ENCODE results near the gene DIAPH3. TPM values are rescaled to one million over a fixed set of nuclear protein-coding genes. Genes with fewer than 3 reads are reported as not detected.

Gene DIAPH3
- total and polyA plus RNA-seq, 7 experiments from 2014 or later = 0.37 to 17.5 TPM; not detected in 5

DNA sequence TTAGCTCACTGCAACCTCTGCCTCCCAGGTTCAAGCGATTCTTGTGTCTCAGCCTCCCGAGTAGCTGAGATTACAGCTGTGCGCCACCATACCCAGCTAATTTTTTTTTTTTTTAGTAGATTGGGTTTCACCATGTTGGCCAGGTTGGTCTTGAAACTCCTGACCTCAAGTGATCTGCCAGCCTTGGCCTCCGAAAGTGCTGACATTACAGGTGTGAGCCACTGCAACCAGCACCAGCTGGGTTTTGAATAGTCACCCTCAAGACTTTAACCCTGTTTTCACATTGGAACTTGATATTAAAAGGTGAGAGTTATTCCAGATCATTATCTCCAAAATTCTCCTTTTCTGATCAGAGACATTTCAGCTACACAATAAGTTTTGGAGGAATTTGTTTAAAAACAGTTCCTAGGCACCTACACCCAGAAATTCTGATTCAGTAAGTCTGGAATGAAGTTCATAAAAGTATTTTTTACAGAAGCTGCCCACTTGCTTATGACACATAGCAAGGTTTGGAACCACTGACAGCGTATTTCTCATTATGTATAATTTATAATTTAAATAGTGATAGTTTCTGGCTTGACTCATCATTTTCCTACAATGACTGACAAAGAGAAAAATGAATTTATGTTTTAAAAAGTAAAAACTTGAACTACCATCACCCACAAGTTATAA is 417.3 kb downstream of the DIAPH3 start:
- Histone ChIP-seq H3K27ac (ENCODE audit: low read depth, low read length) (no peak overlapping the region), H3K4me3 (ENCODE audit: low read length) (no peak overlapping the region), H3K27me3 (ENCODE audit: control insufficient read depth in 2 of 2, insufficient read depth in 2 of 2, low read length in 2 of 2) (no peaks in the 10 kb centered on the region), H3K4me1 (ENCODE audit: control insufficient read depth in 2 of 2, insufficient read depth in 2 of 2, low read length in 2 of 2) (no peaks in the 10 kb centered on the region), H3K36me3 (ENCODE audit: control insufficient read depth in 2 of 3, insufficient read depth in 3 of 3, low read length in 3 of 3) (no peaks in the 10 kb centered on the region), H3K9me3 (ENCODE audit: control insufficient read depth in 2 of 3, low read length in 3 of 3) (no peaks in the 10 kb centered on the region)
- CTCF ChIA-PET = no interaction called here
- POLR2A ChIA-PET = no interaction called here
- Mint-ChIP-seq H3K4me1 (peaks cover 0 to 5% (median 2%) of the 10 kb centered on the region in 7 donors), H3K4me3 (no peak overlapping the region), H3K9me3 (no peaks in the 10 kb centered on the region), H3K27ac (no peak overlapping the region), H3K27me3 (peaks cover 0 to 4% (median 0%) of the 10 kb centered on the region in 5 donors), H3K36me3 (peaks cover 0 to 2% (median 0%) of the 10 kb centered on the region in 5 donors)
- DNase-seq (no peak), ATAC-seq (no peak)
- intact Hi-C loops (cut with micrococcal nuclease) = no loop called here

DNA sequence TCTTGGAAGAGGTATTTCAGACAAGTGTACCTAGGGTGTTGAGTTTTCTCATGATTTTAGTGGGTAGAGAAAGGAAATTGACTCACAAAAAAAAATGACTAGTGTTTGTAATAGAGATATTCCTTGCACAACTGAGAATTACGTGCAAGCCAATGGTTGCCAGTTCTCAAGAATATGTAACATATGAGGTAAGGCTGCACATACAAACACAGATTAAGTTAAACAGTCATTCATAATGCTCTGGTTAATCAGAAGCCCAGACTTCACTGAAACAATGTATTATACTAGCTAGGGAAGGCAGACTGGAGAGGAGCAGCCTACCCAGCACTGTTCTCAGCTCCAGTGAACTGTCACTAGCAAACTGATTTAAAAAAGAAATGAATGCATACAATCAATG is 418.3 kb downstream of the DIAPH3 start:
- no peak for ATAC-seq
- Mint-ChIP-seq H3K27me3 (peaks cover 0 to 4% (median 0%) of the 10 kb centered on the region in 5 donors), H3K9me3 (no peaks in the 10 kb centered on the region), H3K4me1 (peaks cover 0 to 5% (median 2%) of the 10 kb centered on the region in 7 donors), H3K4me3 (no peak overlapping the region), H3K36me3 (peaks cover 0 to 2% (median 0%) of the 10 kb centered on the region in 5 donors), H3K27ac (no peak overlapping the region)
- ChIA-PET POLR2A (no interaction called here), CTCF (no interaction called here)
- H3K4me1 ChIP-seq (ENCODE audit: control insufficient read depth in 2 of 2, insufficient read depth in 2 of 2, low read length in 2 of 2) = no peaks in the 10 kb centered on the region
- no peaks in the 10 kb centered on the region for H3K27me3 ChIP-seq (ENCODE audit: control insufficient read depth in 2 of 2, insufficient read depth in 2 of 2, low read length in 2 of 2)
- no peak for DNase-seq
- no peak overlapping the region for H3K27ac ChIP-seq (ENCODE audit: low read depth, low read length)
- H3K4me3 ChIP-seq (ENCODE audit: low read length) = no peak overlapping the region
- no peaks in the 10 kb centered on the region for H3K36me3 ChIP-seq (ENCODE audit: control insufficient read depth in 2 of 3, insufficient read depth in 3 of 3, low read length in 3 of 3)
- no peaks in the 10 kb centered on the region for H3K9me3 ChIP-seq (ENCODE audit: control insufficient read depth in 2 of 3, low read length in 3 of 3)
- intact Hi-C loops (cut with micrococcal nuclease) = no loop called here

DNA sequence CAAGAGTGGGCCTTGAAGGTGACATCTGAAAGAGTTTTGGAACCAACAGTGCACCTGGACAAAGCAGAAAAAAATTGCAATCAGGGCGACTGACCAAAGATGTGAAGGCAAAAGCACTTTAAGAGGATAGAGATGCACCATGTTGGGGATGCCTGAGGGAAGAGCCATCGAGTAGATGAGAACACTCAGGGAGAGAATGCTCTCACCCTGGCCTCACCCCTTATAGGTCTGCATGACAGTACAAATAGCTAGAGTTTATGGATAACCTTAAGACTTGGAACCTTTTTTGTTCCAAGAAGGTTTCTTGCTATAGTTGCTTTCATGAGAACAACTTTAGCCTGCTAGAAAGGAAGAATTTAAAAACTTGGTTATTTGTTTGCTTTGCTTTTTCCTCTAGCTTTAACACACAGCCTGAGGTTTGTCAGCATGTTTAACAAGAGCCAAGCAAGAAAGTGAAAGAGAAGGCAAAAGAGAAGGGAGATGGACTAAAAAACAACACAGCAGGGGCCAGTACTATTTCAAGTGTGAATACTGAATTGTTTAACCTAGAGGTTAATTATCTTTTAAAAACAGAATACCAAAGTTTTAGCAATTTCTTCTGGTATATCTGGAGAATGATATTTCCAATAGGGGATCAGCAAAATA is 418.9 kb downstream of the DIAPH3 start:
- Histone ChIP-seq H3K36me3 (ENCODE audit: control insufficient read depth in 2 of 3, insufficient read depth in 3 of 3, low read length in 3 of 3) (no peaks in the 10 kb centered on the region), H3K9me3 (ENCODE audit: control insufficient read depth in 2 of 3, low read length in 3 of 3) (no peaks in the 10 kb centered on the region), H3K27me3 (ENCODE audit: control insufficient read depth in 2 of 2, insufficient read depth in 2 of 2, low read length in 2 of 2) (no peaks in the 10 kb centered on the region), H3K4me3 (ENCODE audit: low read length) (no peak overlapping the region), H3K4me1 (ENCODE audit: control insufficient read depth in 2 of 2, insufficient read depth in 2 of 2, low read length in 2 of 2) (no peaks in the 10 kb centered on the region), H3K27ac (ENCODE audit: low read depth, low read length) (no peak overlapping the region)
- Mint-ChIP-seq H3K27me3 (peaks cover 0 to 3% (median 0%) of the 10 kb centered on the region in 5 donors), H3K36me3 (peaks cover 0 to 2% (median 0%) of the 10 kb centered on the region in 5 donors), H3K27ac (no peak overlapping the region), H3K4me1 (peaks cover 0 to 5% (median 2%) of the 10 kb centered on the region in 7 donors), H3K4me3 (no peak overlapping the region), H3K9me3 (no peaks in the 10 kb centered on the region)
- ChIA-PET CTCF (no interaction called here), POLR2A (no interaction called here)
- intact Hi-C loops (cut with micrococcal nuclease) = no loop called here
- ATAC-seq (no peak), DNase-seq (no peak)

DNA sequence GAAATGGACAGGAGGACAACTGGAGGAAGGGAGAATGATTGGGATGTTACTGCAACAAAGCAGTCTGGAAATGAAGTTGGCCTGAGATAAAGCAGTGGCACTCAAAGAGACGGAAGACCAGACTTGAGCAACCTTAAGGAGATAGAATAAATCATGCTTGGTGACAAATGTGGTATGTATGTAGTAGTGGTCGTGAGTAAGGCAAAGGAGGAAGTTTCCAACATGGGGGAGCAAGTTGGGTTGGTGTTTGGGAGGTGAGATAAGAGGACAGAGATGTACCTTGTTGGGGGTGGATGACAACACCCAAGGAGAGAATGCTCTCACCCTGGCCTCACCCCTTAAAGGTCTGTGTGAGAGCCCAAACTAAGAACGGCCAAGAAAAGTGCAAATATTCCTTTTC is 420.5 kb downstream of the DIAPH3 start:
- CTCF ChIA-PET = no interaction called here
- ATAC-seq = no peak
- DNase-seq = no peak
- Histone ChIP-seq H3K4me3 (ENCODE audit: low read length) (no peak overlapping the region), H3K27me3 (ENCODE audit: control insufficient read depth in 2 of 2, insufficient read depth in 2 of 2, low read length in 2 of 2) (no peaks in the 10 kb centered on the region), H3K27ac (ENCODE audit: low read depth, low read length) (no peak overlapping the region), H3K4me1 (ENCODE audit: control insufficient read depth in 2 of 2, insufficient read depth in 2 of 2, low read length in 2 of 2) (no peaks in the 10 kb centered on the region), H3K9me3 (ENCODE audit: control insufficient read depth in 2 of 3, low read length in 3 of 3) (no peaks in the 10 kb centered on the region), H3K36me3 (ENCODE audit: control insufficient read depth in 2 of 3, insufficient read depth in 3 of 3, low read length in 3 of 3) (no peaks in the 10 kb centered on the region)
- intact Hi-C loops (cut with micrococcal nuclease) = no loop called here
- H3K36me3 Mint-ChIP-seq = peaks cover 0 to 2% (median 0%) of the 10 kb centered on the region in 5 donors
- no peaks in the 10 kb centered on the region for H3K27me3 Mint-ChIP-seq
- H3K4me1 Mint-ChIP-seq = peaks cover 0 to 5% (median 2%) of the 10 kb centered on the region in 7 donors
- no peaks in the 10 kb centered on the region for H3K9me3 Mint-ChIP-seq
- H3K27ac Mint-ChIP-seq = no peak overlapping the region
- POLR2A ChIA-PET = no interaction called here
- H3K4me3 Mint-ChIP-seq = no peak overlapping the region

- Histone ChIP-seq H3K36me3 (ENCODE audit: control insufficient read depth in 2 of 3, insufficient read depth in 3 of 3, low read length in 3 of 3) (no peaks in the 10 kb centered on the region), H3K27me3 (ENCODE audit: control insufficient read depth in 2 of 2, insufficient read depth in 2 of 2, low read length in 2 of 2) (no peaks in the 10 kb centered on the region), H3K4me1 (ENCODE audit: control insufficient read depth in 2 of 2, insufficient read depth in 2 of 2, low read length in 2 of 2) (no peaks in the 10 kb centered on the region), H3K27ac (ENCODE audit: low read depth, low read length) (no peak overlapping the region), H3K9me3 (ENCODE audit: control insufficient read depth in 2 of 3, low read length in 3 of 3) (no peaks in the 10 kb centered on the region), H3K4me3 (ENCODE audit: low read length) (no peak overlapping the region)
- peaks cover 0 to 5% (median 2%) of the 10 kb centered on the region in 7 donors for H3K4me1 Mint-ChIP-seq
- DNase-seq = no peak
- CTCF ChIA-PET = no interaction called here
- H3K36me3 Mint-ChIP-seq = peaks cover 0 to 2% (median 0%) of the 10 kb centered on the region in 5 donors
- H3K27me3 Mint-ChIP-seq = no peaks in the 10 kb centered on the region
- no peak for ATAC-seq
- H3K9me3 Mint-ChIP-seq = no peaks in the 10 kb centered on the region
- H3K4me3 Mint-ChIP-seq = no peak overlapping the region
- H3K27ac Mint-ChIP-seq = no peak overlapping the region
- intact Hi-C loops (cut with micrococcal nuclease) = no loop called here
- POLR2A ChIA-PET = interaction anchor here (0.7 kb wide), 1 partner anchor 10 kb away, joined by 3 read pairs; no protein-coding TSS in a partner anchor
These were observed 421.3 kb downstream of the DIAPH3 start for GRCh38 chr13:59742467-59742866.

DNA sequence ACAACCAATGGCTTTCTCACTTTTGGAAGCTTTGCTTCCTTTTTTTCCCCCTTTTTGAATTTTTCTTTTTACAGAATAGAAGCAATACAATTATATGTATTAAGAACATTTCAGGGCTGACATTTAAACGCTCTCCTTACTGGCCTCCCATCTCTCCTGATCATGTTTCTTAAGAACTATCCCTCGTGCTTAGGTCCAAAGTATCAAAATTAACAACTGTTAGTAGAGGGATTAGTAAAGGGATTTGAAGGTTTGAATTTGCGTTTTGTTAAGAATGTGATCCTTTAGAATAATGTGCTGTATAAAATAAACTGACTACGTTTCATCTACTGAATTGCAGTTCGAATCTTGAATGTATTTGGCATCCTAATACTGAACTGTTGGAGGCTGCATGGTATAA is 424.8 kb downstream of the DIAPH3 start:
- Histone ChIP-seq H3K4me3 (ENCODE audit: low read length) (no peak overlapping the region), H3K27me3 (ENCODE audit: control insufficient read depth in 2 of 2, insufficient read depth in 2 of 2, low read length in 2 of 2) (no peaks in the 10 kb centered on the region), H3K9me3 (ENCODE audit: control insufficient read depth in 2 of 3, low read length in 3 of 3) (no peaks in the 10 kb centered on the region), H3K36me3 (ENCODE audit: control insufficient read depth in 2 of 3, insufficient read depth in 3 of 3, low read length in 3 of 3) (no peaks in the 10 kb centered on the region), H3K4me1 (ENCODE audit: control insufficient read depth in 2 of 2, insufficient read depth in 2 of 2, low read length in 2 of 2) (no peaks in the 10 kb centered on the region), H3K27ac (ENCODE audit: low read depth, low read length) (no peak overlapping the region)
- no peaks in the 10 kb centered on the region for H3K9me3 Mint-ChIP-seq
- H3K36me3 Mint-ChIP-seq = peaks cover 0 to 2% (median 0%) of the 10 kb centered on the region in 5 donors
- H3K27ac Mint-ChIP-seq = no peak overlapping the region
- ChIA-PET POLR2A (no interaction called here), CTCF (no interaction called here)
- intact Hi-C loops (cut with micrococcal nuclease) = no loop called here
- DNase-seq (no peak), ATAC-seq (no peak)
- peaks cover 0 to 5% (median 0%) of the 10 kb centered on the region in 5 donors for H3K27me3 Mint-ChIP-seq
- no peaks in the 10 kb centered on the region for H3K4me1 Mint-ChIP-seq
- no peak overlapping the region for H3K4me3 Mint-ChIP-seq

DNA sequence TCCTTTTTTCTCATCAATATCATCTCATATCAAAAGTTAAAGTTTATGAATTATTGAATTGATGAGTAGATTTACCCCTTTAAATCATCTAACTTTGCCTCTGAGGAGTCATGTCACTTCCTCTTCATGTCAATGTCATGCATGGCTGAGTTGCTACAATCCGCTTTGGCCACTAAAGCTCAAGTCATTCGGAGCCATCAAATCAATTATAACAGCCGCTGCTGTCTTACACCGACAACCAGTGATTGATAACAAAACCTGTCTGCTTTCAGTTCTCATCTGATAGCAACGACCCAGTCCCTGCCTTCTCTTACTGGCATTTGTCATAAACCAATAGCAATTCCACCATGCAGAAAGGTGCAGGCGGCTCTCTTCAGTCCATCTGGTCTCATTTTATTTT is 429.3 kb downstream of the DIAPH3 start:
- Histone ChIP-seq H3K27me3 (ENCODE audit: control insufficient read depth in 2 of 2, insufficient read depth in 2 of 2, low read length in 2 of 2) (no peaks in the 10 kb centered on the region), H3K4me1 (ENCODE audit: control insufficient read depth in 2 of 2, insufficient read depth in 2 of 2, low read length in 2 of 2) (no peaks in the 10 kb centered on the region), H3K4me3 (ENCODE audit: low read length) (no peak overlapping the region), H3K9me3 (ENCODE audit: control insufficient read depth in 2 of 3, low read length in 3 of 3) (no peaks in the 10 kb centered on the region), H3K36me3 (ENCODE audit: control insufficient read depth in 2 of 3, insufficient read depth in 3 of 3, low read length in 3 of 3) (no peaks in the 10 kb centered on the region), H3K27ac (ENCODE audit: low read depth, low read length) (no peak overlapping the region)
- ATAC-seq = no peak
- Mint-ChIP-seq H3K9me3 (no peaks in the 10 kb centered on the region), H3K36me3 (no peaks in the 10 kb centered on the region), H3K4me3 (no peak overlapping the region), H3K4me1 (no peaks in the 10 kb centered on the region), H3K27ac (no peak overlapping the region), H3K27me3 (peaks cover 0 to 5% (median 0%) of the 10 kb centered on the region in 5 donors)
- POLR2A ChIA-PET = no interaction called here
- CTCF ChIA-PET = no interaction called here
- no peak for DNase-seq
- intact Hi-C loops (cut with micrococcal nuclease) = no loop called here
